Measurements from ENCODE around the gene CDK1. TPM values are rescaled to one million over a fixed set of nuclear protein-coding genes. Genes with fewer than 3 reads are reported as not detected.

The CDK1 gene
- total and polyA plus RNA-seq, 2 donors (not counting 3 experiments of a cell fraction or from before 2014, with no cell fraction given), result 19.9 to 70.1 TPM

- FAIRE-seq (no peak), DNase-seq (ENCODE audit: low read depth, low spot score) (no peak)
- no peak overlapping the region for H3K4me2 ChIP-seq (ENCODE audit: insufficient read depth, low read length)
- H3K9ac ChIP-seq (replicated peaks; ENCODE audit: extremely low read depth, insufficient read depth, low read length), result no peak overlapping the region
- dilution Hi-C loops (cut with MboI; ENCODE audit: extremely low pct_ligation_motif_present, low sequenced_read_pairs) (no loop called here), intact Hi-C loops (cut with micrococcal nuclease) (loop anchor here (5.0 kb wide), 1 partner anchor 797 kb away; no protein-coding TSS in a partner anchor)
- BruUV-seq (replicated peaks), result no TSS peak
- H3K4me1 ChIP-seq (ENCODE audit: control insufficient read depth, extremely low read depth, insufficient read depth, low read length), result peaks cover 44% of the 10 kb centered on the region
- H2AFZ ChIP-seq (ENCODE audit: low read depth, low read length), result no peak overlapping the region
- H4K20me1 ChIP-seq (replicated peaks; ENCODE audit: control insufficient read depth, extremely low read depth, insufficient read depth, low read length), result no peaks in the 10 kb centered on the region
- H3K4me3 ChIP-seq (replicated peaks in 1 of 3; ENCODE audit: insufficient read depth in 1 of 3, low read depth in 1 of 3, low read length in 3 of 3), result no peak overlapping the region
- TF ChIP-seq, protein P1, sequence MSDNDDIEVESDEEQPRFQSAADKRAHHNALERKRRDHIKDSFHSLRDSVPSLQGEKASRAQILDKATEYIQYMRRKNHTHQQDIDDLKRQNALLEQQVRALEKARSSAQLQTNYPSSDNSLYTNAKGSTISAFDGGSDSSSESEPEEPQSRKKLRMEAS (IDR thresholded peaks at IDR 0.05; ENCODE audit: insufficient read depth, insufficient read length), result no peak
- TF ChIP-seq EZH2 (IDR thresholded peaks at IDR 0.05; ENCODE audit: borderline replicate concordance, low read depth, low read length, severe bottlenecking) (no peak), GATA2 (IDR thresholded peaks at IDR 0.05; ENCODE audit: insufficient read depth, insufficient read length, low read depth, low read length) (no peak), MYC (IDR thresholded peaks at IDR 0.05; ENCODE audit: low read depth, low read length) (no peak), POLR2AphosphoS5 (IDR thresholded peaks at IDR 0.05; ENCODE audit: insufficient read depth, low read depth, low read length) (no peak), FOS (IDR thresholded peaks at IDR 0.05; ENCODE audit: borderline replicate concordance, insufficient read depth, low read length) (no peak), POLR2A (IDR thresholded peaks at IDR 0.05; ENCODE audit: low read depth, low read length) (no peak)
- TF ChIP-seq, protein P2, sequence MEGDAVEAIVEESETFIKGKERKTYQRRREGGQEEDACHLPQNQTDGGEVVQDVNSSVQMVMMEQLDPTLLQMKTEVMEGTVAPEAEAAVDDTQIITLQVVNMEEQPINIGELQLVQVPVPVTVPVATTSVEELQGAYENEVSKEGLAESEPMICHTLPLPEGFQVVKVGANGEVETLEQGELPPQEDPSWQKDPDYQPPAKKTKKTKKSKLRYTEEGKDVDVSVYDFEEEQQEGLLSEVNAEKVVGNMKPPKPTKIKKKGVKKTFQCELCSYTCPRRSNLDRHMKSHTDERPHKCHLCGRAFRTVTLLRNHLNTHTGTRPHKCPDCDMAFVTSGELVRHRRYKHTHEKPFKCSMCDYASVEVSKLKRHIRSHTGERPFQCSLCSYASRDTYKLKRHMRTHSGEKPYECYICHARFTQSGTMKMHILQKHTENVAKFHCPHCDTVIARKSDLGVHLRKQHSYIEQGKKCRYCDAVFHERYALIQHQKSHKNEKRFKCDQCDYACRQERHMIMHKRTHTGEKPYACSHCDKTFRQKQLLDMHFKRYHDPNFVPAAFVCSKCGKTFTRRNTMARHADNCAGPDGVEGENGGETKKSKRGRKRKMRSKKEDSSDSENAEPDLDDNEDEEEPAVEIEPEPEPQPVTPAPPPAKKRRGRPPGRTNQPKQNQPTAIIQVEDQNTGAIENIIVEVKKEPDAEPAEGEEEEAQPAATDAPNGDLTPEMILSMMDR (IDR thresholded peaks at IDR 0.05; ENCODE audit: extremely low read depth in 1 of 2, insufficient read depth in 1 of 2, low read depth in 1 of 2, low read length in 2 of 2), result no peak
- no peaks in the 10 kb centered on the region for H3K79me2 ChIP-seq (ENCODE audit: control insufficient read depth, insufficient read depth, low read length)
- no peaks in the 10 kb centered on the region for H3K9me3 ChIP-seq (replicated peaks; ENCODE audit: control insufficient read depth, insufficient read depth, low read length)
- H3K9me1 ChIP-seq (replicated peaks; ENCODE audit: control insufficient read depth, extremely low read depth, insufficient read depth, low read length), result no peaks in the 10 kb centered on the region
- ChIA-PET POLR2A (no interaction called here), CTCF (no interaction called here)
- no peak overlapping the region for H3K27ac ChIP-seq (ENCODE audit: insufficient read depth, low read depth, low read length)
- no peaks in the 10 kb centered on the region for H3K27me3 ChIP-seq (ENCODE audit: control insufficient read depth in 2 of 2, insufficient read depth in 2 of 2, low read length in 2 of 2)
- no peaks in the 10 kb centered on the region for H3K36me3 ChIP-seq (ENCODE audit: control insufficient read depth in 2 of 2, extremely low read depth in 1 of 2, insufficient read depth in 2 of 2, low read length in 2 of 2)
These were observed 47.2 kb downstream of the CDK1 start for GRCh38 chr10:60825520-60825919.

All from endothelial cell of umbilical vein (primary cell).